Activated CD4-positive, alpha-beta T cell treated with anti-CD3 and anti-CD28 coated beads, Interleukin-10, Interleukin-2, amounts not matched to agents 100 ng/mL and 50 ng/mL, durations not matched to agents 16 hours and 8 hours (primary cell): ENCODE data around the gene CAMTA1.

Source experiments
- DNase-seq: peaks from one replicate; pipeline ENCODE4 v3.0.0-alpha.2; 2020

CAMTA1 gene

DNA sequence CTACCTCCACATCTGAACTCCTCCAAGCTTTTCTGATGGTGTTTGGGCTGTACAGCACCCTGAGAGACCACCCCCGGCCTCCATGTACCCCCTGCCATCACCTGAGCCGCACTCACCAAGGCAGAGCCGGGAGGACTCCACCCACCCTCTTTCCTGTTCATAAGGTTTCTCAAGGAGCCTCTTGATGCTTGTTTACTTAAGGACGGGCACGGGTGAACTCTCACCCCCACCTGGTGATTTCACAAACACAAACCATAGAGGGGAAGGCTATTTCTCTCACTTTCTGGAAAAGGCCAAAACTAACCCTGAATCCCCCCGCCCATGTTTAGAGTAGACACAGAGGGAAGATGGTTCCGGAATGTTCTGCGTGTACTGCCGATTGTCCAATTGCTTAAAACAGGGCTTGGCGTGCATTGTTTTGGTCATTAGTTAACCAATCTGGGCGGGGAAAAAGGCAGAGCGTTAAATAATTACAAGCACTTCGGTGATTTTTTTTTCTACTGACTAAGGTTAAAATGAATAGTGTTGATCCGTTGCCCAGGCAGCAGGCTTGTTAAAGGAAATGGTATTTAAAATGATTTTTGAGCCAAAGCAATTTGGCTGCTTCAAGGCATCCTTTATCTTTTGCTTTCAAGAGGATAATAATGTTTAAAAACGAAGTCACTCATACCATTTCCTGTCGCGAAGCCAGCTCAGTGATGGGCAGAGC lies 706.0 kb downstream of the CAMTA1 start:
- DNase-seq, result no peak

GRCh38 chr1:7491818-7492173 lies 706.5 kb downstream of the CAMTA1 start:
- no peak for DNase-seq

- DNase-seq, result no peak
Observed at GRCh38 chr1:7493711-7494454, 708.6 kb downstream of the CAMTA1 start.

- DNase-seq, result no peak
Observed at GRCh38 chr1:7495962-7496361, 710.7 kb downstream of the CAMTA1 start.

- no peak for DNase-seq
Observed at GRCh38 chr1:7497107-7497637, 711.9 kb downstream of the CAMTA1 start.

DNA sequence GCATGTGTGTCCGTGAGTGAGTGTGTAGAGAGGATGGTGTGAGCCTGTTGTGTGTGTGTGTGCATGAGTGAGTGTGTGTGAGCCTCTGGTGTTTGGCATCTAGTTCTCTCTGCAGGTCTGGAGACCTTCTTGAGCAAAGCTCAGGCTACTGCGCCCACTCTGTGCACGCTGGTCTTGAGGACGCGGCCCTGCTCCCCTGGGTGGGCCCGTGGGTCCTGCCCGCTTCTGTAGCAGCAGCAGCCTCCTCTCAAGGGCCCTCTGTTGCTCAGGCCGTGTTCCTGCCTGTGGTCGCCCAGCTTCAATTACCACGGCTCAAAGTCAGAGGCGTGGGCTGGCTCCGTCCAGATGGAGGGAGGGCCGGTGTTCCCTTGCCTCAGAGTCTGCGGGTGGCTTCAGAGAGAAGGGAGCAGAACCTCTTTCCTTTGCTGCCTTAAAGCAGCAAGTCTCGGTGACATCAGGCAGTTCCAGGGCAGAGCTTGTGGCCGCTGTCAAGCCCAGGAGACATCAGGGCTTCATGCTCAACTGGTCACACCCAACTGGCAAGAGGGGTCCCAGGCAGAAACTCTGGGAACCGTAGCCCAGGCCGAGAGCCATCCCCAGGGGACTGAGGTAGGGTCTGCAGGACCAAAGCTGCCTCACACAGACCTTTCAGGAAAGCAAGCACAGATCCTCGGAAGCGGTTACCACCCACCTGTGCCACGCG lies 715.3 kb downstream of the CAMTA1 start:
- no peak for DNase-seq

GRCh38 chr1:7501084-7501491 lies 715.8 kb downstream of the CAMTA1 start:
- no peak for DNase-seq

GRCh38 chr1:7501723-7502603 lies 716.7 kb downstream of the CAMTA1 start:
- no peak for DNase-seq

DNA sequence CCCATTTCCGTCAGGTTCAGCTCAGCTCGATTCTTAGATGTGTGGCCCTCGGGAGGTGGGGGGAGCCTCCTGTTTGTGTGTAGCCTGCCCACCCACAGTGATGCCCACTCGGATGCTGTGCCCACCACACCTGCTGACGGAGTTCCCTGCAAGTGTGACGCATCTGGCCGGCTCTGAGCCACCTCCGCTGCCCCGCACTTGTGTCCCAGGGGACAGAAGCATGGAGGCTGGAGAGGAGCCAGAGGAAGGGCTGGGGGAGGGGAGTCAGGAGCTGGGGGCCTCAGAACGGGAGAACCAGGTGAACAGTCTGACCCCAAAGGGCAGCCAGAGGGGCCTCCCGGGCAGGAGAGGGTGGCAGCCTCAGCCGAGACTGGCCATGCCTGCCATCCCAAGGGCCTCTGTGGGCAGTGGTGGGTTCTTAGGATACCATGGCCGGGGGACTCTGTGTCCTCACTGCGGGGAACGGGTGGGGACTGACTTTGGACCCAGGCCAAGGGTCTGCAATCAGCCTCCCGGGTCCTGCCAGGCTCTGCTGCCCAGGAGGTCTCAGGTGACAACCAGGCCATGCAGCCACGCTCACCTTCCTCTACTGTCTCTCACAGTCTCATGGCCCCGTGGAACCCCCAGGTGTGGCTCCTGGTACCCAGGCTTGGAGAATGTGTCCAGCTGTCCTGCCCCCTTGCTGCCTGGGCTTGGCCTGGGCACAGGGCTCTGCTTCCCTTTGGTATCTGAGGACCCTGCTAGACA lies 718.6 kb downstream of the CAMTA1 start:
- DNase-seq, result no peak

- no peak for DNase-seq
Observed at GRCh38 chr1:7504438-7504720, 719.1 kb downstream of the CAMTA1 start.

GRCh38 chr1:7505094-7505770 lies 720.0 kb downstream of the CAMTA1 start:
- DNase-seq, result no peak

GRCh38 chr1:7505771-7506453 lies 720.7 kb downstream of the CAMTA1 start:
- DNase-seq, result no peak

DNA sequence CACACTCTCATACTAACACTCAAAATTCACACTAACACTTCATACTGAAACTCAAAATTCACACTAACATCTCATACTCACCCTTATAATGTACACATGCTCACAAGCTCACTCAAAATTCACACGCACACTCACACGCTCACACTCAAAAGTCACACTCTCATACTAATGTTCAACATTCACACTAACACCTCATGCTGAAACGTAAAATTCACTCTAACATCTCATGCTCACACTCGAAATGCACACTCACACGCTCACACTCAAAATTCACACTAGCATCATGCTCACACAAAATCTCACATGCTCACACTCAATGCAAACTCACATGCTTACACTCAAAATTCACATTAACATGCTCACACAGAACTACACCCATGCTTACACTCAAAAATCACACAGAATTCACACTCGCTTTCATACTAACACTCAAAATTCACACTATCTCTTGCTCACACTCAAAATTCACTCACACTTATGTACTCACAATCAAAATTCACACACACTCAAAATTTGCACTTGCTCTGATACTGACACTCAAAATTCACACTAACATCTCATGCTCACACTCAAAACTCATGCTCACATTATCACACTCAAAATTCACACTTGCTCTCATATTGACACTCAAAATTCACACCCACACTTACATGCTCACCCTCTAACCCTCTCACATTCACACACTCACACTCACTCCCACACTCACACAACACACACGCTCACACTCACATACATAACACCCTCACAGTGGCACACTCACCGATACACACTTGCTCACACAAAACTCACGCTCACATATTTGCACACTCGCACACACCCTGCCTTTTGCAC lies 721.4 kb downstream of the CAMTA1 start:
- no peak for DNase-seq

DNA sequence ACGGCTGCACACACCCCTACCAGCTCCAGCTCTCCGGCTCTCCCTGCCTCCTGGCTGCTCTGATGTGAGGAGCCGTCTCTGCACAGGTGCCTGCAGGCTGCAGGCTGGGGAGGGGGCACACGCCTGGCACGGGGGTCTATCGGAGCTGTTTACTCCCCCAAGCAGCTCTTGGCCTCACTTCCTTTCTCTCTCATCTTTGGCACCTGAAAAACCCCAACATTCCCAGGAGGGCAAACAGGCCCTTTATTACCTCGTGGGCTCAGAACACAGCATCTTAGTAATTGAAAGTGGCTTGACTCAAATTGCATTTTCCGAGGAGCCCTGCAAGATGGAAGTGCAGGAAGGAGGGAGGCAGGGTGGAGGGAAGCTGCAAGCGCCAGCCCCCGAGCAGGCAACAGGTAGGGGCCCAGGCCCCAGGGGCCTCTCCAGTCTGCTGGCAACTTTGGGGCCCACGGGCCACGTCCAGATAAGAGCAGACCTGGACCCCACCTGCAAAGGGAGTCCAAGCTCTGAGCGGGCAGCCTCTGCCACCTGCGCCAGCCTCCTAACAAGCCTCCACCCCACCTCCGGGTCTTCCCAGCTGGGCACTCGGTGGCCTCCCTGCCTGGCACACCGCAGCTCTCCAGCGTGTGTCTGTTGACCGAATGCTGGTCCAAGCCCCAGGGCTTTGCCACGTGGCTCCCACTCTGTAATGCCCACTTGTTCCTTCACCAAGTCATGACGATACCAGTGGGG lies 722.2 kb downstream of the CAMTA1 start:
- no peak for DNase-seq

GRCh38 chr1:7508052-7508933 lies 723.0 kb downstream of the CAMTA1 start:
- DNase-seq, result no peak

DNA sequence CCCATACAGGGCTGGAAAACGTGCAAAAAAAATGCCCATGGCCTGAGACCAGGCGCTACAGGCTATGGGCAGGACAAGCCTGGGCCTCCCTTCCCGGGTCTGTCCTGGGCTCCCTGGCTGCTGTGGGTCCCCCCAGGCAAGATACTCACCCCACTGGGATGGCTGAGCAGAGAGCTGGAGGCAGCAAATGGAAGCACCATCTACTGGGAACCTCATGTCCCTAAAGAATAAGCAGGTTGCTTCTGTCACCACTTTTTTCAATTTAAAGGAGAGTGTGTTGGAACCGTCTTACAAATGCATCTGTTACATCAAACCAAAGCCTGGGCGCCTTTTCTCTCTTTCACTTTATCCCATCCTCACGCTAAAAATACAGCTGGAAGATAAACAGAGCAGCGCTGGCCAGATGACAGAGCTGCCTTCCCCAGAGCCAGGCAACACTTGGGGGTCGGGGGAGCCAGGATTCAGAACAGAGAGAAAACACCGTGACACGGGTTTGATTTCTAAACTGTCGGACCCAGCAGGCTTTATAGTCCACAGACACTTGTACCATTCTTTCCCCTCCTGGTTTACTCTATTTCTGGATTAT lies 723.8 kb downstream of the CAMTA1 start:
- DNase-seq, result no peak

DNA sequence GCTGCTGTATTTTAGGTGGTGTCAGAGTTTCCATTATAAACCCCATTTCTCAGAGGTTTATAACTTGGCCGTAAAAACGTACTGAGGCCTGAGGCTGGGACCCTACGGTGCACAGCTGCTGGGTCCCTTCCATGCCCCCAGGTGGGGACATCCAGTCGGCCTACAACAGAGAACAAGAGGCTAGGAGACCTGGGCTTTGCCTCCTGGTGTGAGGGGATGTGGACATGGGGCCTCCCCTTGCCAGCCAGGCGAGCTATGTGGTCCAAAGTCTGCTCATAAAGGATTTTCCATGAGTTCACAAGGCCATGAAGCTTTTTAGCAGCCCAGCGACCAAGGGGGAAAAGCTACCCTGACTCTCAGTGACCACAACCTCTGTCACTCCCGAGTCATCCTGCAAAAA lies 724.3 kb downstream of the CAMTA1 start:
- no peak for DNase-seq

DNA sequence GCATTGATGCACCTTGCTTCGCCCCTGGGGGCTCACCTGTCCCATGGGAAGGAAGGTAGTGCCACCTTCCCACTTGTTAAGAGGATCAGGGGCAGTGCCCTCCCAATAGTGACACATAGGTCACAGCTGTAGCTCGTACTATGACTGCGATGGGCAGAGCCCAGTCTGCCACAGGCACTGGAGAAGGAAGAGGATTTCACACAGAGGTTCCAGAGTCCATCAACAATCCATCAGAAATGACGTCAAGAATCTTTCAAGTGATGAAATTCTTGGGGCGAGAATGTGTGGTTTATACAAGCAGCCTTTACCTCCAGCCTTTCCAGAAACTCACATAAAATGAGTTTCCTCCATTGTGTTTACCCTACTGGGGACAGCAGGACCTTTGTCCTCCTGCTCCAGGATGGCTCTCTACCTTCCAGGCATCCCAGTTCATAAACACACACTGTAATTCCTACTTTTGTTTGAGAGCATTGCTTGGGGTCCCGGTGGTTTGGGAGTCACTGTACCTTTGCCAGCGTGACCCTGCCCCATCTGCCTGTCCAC lies 725.2 kb downstream of the CAMTA1 start:
- DNase-seq, result no peak
